IMR-90 (cell line): Measurements from ENCODE around the gene RHPN2.

Source experiments
- CEBPB ChIP-seq: IDR thresholded peaks from 2 replicates; pipeline ENCODE4 v1.6.1; 2012; ENCODE audit warnings: low read depth, low read length, improper control_type of control experiment
- CTCF ChIP-seq: conservative IDR thresholded peaks from 2 replicates; pipeline ENCODE4 v1.5.1; 2012; ENCODE audit warnings: mild to moderate bottlenecking, low read depth, low read length, improper control_type of control experiment
- MAFK ChIP-seq: IDR thresholded peaks from 2 replicates; pipeline ENCODE4 v1.6.1; 2012; ENCODE audit warnings: low read depth, low read length, improper control_type of control experiment
- MAZ ChIP-seq: IDR thresholded peaks from 2 replicates; pipeline ENCODE4 v1.6.1; 2012; ENCODE audit warnings: low read depth, mild to moderate bottlenecking, low read length, improper control_type of control experiment, moderate library complexity, borderline replicate concordance
- MXI1 ChIP-seq: IDR thresholded peaks from 2 replicates; pipeline ENCODE4 v1.6.1; 2012; ENCODE audit warnings: low read depth, mild to moderate bottlenecking, low read length, moderate library complexity, borderline replicate concordance
- POLR2A ChIP-seq: IDR thresholded peaks from 2 replicates; pipeline ENCODE4 v1.6.1; 2012; ENCODE audit warnings: mild to moderate bottlenecking, low read depth, low read length
- SMC3 ChIP-seq: fragments of 150-350 bp; IDR thresholded peaks from 2 replicates; pipeline ENCODE4 v1.6.1; 2016; ENCODE audit warnings: low read depth, mild to moderate bottlenecking, antibody characterized with exemption, low read length, moderate library complexity

GRCh38 chr19:33093420-33094210 is 28.9 kb upstream of the RHPN2 start:
- TF ChIP-seq CEBPB, result no peak
- no peak for TF ChIP-seq MXI1
- no peak for TF ChIP-seq CTCF
- TF ChIP-seq POLR2A, result no peak
- no peak for TF ChIP-seq SMC3
- TF ChIP-seq MAZ, result no peak
- TF ChIP-seq MAFK, result no peak
